Activated naive CD8-positive, alpha-beta T cell treated with anti-CD3 and anti-CD28 coated beads, Interleukin-2, amount 50 U/mL, for 24 hours (primary cell): Measurements from ENCODE around the gene CLEC10A.
"Not testable (repeated sequence)": the region's sequence is repeated elsewhere in the genome, so short reads cannot be mapped to it uniquely, and the experiment has no call there.

Experiments used
- ATAC-seq: fragments of 150-1000 bp; cut with Tn5 transposase; one replicate; pipeline ENCODE4 v1.10.0; 2021
- DNase-seq: peaks from one replicate; pipeline ENCODE4 v3.0.0; 2021
- H3K27ac Mint-ChIP-seq: one replicate; pipeline ENCODE4 v1.8.0; 2021; ENCODE audit warnings: mild to moderate bottlenecking, mixed read lengths
- H3K27me3 Mint-ChIP-seq: one replicate; pipeline ENCODE4 v1.8.0; 2021; ENCODE audit warnings: mixed read lengths
- H3K36me3 Mint-ChIP-seq: one replicate; pipeline ENCODE4 v1.8.0; 2021; ENCODE audit warnings: low read depth, mixed read lengths
- H3K4me1 Mint-ChIP-seq: one replicate; pipeline ENCODE4 v1.8.0; 2021; ENCODE audit warnings: mixed read lengths
- H3K4me3 Mint-ChIP-seq: one replicate; pipeline ENCODE4 v1.8.0; 2021; ENCODE audit warnings: mild to moderate bottlenecking, moderate library complexity, mixed read lengths
- H3K9me3 Mint-ChIP-seq: one replicate; pipeline ENCODE4 v1.8.0; 2021; ENCODE audit warnings: mixed read lengths

CLEC10A gene

GRCh38 chr17:7112510-7113108 lies 32.6 kb upstream of the CLEC10A start:
- Mint-ChIP-seq H3K4me1 (peaks cover 7% of the 10 kb centered on the region), H3K36me3 (no peaks in the 10 kb centered on the region), H3K9me3 (no peaks in the 10 kb centered on the region), H3K4me3 (no peak overlapping the region), H3K27ac (no peak overlapping the region), H3K27me3 (no peaks in the 10 kb centered on the region)
- DNase-seq (no peak), ATAC-seq (no peak)

GRCh38 chr17:7111784-7112509 lies 31.9 kb upstream of the CLEC10A start:
- H3K9me3 Mint-ChIP-seq = no peaks in the 10 kb centered on the region
- H3K4me3 Mint-ChIP-seq = no peak overlapping the region
- no peak for DNase-seq
- no peak overlapping the region for H3K27ac Mint-ChIP-seq
- no peaks in the 10 kb centered on the region for H3K27me3 Mint-ChIP-seq
- H3K36me3 Mint-ChIP-seq = no peaks in the 10 kb centered on the region
- peaks cover 7% of the 10 kb centered on the region for H3K4me1 Mint-ChIP-seq
- ATAC-seq = no peak

GRCh38 chr17:7110617-7111306 lies 30.7 kb upstream of the CLEC10A start:
- Mint-ChIP-seq H3K4me1 (peaks cover 7% of the 10 kb centered on the region), H3K4me3 (no peak overlapping the region), H3K27ac (no peak overlapping the region), H3K36me3 (no peaks in the 10 kb centered on the region), H3K9me3 (no peaks in the 10 kb centered on the region), H3K27me3 (no peaks in the 10 kb centered on the region)
- DNase-seq (no peak), ATAC-seq (no peak)

DNA sequence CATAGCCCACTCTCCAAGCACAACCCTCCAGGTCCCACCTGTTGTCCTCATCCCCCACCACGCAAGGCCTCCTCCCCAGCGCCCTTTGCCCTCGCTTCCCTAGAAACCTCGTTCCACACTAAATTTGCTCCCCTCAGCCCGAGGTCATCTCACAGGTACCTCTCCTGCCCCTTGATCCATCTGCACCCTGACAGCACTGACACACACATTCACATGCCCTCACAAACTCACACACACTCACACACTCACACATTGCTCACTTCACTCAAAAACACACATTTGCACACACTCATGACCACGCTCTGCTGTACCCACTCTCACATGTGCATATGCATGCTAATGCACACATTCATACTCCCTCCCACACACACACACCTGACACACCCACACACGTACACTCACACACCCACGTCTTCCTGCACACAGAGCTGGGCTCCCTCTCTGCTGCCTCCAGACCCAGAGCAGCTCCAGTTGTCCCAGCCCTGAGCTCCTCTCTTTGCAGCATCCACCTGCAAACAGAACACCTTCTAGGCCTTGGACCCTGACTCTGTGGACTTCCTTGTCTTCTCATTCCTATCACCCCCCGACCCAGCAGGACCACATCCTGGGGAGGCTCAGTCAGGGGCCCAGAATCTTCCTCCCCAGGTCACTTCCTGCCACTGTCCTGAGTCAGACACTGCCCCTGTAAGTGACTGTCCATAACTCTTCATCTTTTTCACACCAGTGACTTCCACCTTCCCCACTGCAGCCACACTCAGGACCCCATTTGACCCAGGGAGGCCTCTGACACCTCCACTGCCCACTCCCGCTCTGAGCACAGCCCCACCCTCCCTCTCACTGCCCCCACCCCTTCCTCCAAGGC lies 29.6 kb upstream of the CLEC10A start:
- Mint-ChIP-seq H3K27me3 (no peaks in the 10 kb centered on the region), H3K4me3 (no peak overlapping the region), H3K9me3 (no peaks in the 10 kb centered on the region), H3K27ac (peak overlapping the region; percentile 32), H3K36me3 (no peaks in the 10 kb centered on the region), H3K4me1 (peaks cover 7% of the 10 kb centered on the region)
- DNase-seq (no peak), ATAC-seq (no peak)

DNA sequence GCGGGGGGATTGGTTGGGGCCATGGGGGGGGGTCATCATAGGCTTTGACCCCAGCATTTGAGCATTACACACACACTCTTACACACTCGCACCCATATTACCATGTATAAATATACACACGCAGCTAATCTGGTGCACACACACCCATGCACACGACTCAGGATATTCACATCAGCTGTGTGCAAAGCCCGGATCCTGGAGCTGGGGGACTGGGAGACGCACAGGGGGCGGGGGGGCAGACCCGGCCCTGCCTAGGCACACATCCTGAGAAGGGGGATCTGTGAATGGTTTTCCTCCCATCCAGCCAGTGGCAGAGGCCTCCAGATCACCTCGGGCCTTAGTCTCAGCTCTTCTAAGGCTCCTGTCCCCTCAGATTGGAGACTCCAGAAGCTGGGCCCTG lies 28.9 kb upstream of the CLEC10A start:
- ATAC-seq (no peak), DNase-seq (no peak)
- Mint-ChIP-seq H3K27me3 (no peaks in the 10 kb centered on the region), H3K36me3 (no peaks in the 10 kb centered on the region), H3K9me3 (no peaks in the 10 kb centered on the region), H3K4me1 (peaks cover 7% of the 10 kb centered on the region), H3K27ac (no peak overlapping the region), H3K4me3 (no peak overlapping the region)

DNA sequence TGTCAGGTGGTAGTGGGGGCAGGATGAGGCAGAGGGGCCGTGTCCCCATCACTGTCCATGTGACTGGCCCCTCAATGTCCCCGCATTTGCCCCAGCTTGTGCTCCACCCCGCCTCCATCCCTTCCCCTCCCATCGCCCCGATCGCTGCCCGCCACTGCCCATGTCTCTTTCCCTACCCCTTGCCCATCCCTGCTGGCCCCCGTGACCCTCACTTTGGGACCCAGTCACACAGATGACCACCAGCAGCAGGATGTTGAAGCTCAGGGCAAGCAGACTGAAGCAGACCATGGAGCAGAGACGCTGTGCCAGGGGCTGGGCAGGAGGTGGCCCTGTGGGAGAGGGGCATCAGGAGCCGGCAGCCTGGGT lies 28.5 kb upstream of the CLEC10A start:
- ATAC-seq = no peak
- Mint-ChIP-seq H3K27me3 (peaks cover under 1% of the 10 kb centered on the region), H3K27ac (no peak overlapping the region), H3K4me3 (no peak overlapping the region), H3K4me1 (peaks cover 7% of the 10 kb centered on the region), H3K36me3 (no peaks in the 10 kb centered on the region), H3K9me3 (no peaks in the 10 kb centered on the region)
- DNase-seq = no peak

GRCh38 chr17:7107795-7108559 lies 27.9 kb upstream of the CLEC10A start:
- Mint-ChIP-seq H3K4me1 (peaks cover 7% of the 10 kb centered on the region), H3K9me3 (no peaks in the 10 kb centered on the region), H3K36me3 (no peaks in the 10 kb centered on the region), H3K27ac (no peak overlapping the region), H3K4me3 (no peak overlapping the region), H3K27me3 (peaks cover 5% of the 10 kb centered on the region)
- ATAC-seq = no peak
- DNase-seq = no peak

DNA sequence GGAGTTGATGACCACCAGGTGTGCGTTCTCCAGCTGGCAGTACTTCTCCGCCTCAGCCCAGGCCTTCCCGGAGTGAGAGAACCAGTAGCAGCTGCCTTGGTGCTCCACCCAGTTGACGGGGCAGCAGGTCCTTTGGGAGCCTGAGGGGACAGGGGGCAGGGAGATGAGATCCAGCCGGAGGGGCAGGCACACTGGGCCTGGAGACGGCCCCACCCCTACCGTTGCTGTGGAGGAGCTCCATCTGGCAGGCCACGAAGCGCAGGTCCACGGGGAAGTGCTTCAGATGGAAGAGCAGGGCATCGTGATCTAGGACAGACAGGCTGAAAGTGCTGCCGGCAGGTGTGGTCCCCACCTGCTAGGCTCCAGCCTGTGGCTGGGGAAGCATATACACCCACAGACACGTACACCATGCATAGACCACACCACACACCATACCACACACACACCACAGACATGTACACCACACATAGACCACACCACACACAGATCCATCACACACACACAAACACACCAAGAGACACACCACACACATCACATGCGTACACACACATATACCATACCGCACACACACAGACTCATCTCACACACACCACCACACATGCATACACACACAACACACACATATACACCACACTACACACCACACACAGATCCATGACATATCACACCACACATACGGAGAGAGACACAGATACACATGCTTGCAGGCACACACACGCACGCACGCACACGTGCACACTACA lies 27.1 kb upstream of the CLEC10A start:
- H3K9me3 Mint-ChIP-seq = no peaks in the 10 kb centered on the region
- ATAC-seq (no peak), DNase-seq (no peak)
- H3K4me3 Mint-ChIP-seq = no peak overlapping the region
- peaks cover 5% of the 10 kb centered on the region for H3K27me3 Mint-ChIP-seq
- no peak overlapping the region for H3K27ac Mint-ChIP-seq
- H3K4me1 Mint-ChIP-seq = peaks cover 7% of the 10 kb centered on the region
- no peaks in the 10 kb centered on the region for H3K36me3 Mint-ChIP-seq

GRCh38 chr17:7102421-7102820 lies 22.4 kb upstream of the CLEC10A start:
- DNase-seq = no peak
- no peaks in the 10 kb centered on the region for H3K36me3 Mint-ChIP-seq
- H3K4me3 Mint-ChIP-seq = no peak overlapping the region
- ATAC-seq = no peak
- no peaks in the 10 kb centered on the region for H3K9me3 Mint-ChIP-seq
- no peaks in the 10 kb centered on the region for H3K4me1 Mint-ChIP-seq
- no peak overlapping the region for H3K27ac Mint-ChIP-seq
- peaks cover 5% of the 10 kb centered on the region for H3K27me3 Mint-ChIP-seq

DNA sequence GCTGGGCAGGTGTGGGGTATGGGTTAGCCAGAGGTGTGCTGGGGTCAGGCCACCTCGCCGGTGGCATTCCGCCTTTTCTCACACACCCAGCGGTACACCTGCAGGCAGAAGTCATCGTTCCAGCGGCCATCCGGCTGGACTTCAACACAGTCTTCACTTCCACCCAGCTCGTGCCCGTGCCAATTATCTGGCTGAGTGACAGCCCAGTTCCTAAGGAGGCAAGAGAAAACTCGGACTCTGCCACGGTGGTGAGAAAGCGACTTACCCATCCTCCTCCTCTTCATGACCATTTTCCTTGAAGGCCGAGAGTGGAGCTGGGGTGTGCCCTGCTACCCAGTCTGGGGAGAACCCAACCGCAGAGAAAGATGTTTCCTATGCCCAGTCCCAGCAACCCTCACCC lies 21.5 kb upstream of the CLEC10A start:
- no peak overlapping the region for H3K4me3 Mint-ChIP-seq
- ATAC-seq (no peak), DNase-seq (no peak)
- H3K4me1 Mint-ChIP-seq = no peaks in the 10 kb centered on the region
- no peaks in the 10 kb centered on the region for H3K36me3 Mint-ChIP-seq
- H3K9me3 Mint-ChIP-seq = no peaks in the 10 kb centered on the region
- H3K27ac Mint-ChIP-seq = no peak overlapping the region
- peaks cover 5% of the 10 kb centered on the region for H3K27me3 Mint-ChIP-seq

- H3K36me3 Mint-ChIP-seq, H3K27me3 Mint-ChIP-seq, H3K27ac Mint-ChIP-seq, H3K4me3 Mint-ChIP-seq, H3K9me3 Mint-ChIP-seq, ATAC-seq, DNase-seq, H3K4me1 Mint-ChIP-seq: not testable (repeated sequence)
Observed at GRCh38 chr17:7100641-7101379, 20.8 kb upstream of the CLEC10A start.

DNA sequence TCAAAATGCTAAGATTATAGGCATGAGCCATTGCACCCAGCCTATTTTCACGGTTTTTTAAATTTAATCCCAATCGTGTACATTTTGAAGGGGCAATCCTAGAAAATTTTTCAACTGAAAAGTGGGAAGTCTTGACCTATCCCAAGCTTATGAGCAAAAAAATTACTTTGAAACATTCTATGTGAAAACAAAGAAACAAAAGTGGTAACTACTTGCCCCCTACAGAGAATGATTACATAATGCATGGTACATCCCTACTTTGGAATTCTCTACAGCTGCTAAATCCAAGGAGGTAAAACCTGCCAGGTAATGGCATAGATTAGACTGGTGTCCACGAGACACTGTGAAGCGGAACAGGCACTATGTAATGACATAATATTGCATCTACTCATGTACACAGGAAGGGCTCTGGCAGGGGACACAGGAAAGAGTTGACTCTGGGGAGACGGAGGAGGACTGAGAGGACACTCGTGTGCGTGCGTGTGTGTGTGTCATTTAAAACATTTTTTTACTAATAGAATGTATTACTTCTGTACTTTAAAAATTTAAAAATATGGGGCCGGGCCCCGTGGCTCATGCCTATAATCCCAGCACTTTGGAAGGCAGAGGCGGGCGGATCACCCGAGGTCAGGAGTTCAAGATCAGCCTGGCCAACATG lies 18.9 kb upstream of the CLEC10A start:
- H3K4me1 Mint-ChIP-seq = peaks cover 10% of the 10 kb centered on the region
- H3K4me3 Mint-ChIP-seq = no peak overlapping the region
- H3K36me3 Mint-ChIP-seq = no peaks in the 10 kb centered on the region
- peaks cover 10% of the 10 kb centered on the region for H3K27me3 Mint-ChIP-seq
- no peak for ATAC-seq
- H3K27ac Mint-ChIP-seq = no peak overlapping the region
- no peak for DNase-seq
- no peaks in the 10 kb centered on the region for H3K9me3 Mint-ChIP-seq

DNA sequence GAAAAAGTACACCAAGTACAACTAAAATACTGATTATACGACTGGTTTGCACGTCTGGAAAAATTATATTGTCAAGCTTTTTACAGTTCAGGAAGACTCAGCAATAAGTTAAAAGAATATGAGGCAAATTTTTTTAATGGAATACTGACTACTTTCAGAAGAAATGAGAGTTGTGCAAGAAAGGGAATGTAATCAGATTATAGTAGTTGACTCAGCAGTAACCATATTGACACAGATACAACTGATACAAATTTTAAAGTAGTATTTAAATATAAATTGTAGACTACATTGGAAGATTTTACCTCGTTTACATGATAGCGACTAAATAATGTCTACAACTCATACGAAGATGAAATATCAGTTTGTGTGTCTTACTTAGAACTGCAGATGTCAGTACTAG lies 17.9 kb upstream of the CLEC10A start:
- no peak overlapping the region for H3K27ac Mint-ChIP-seq
- H3K27me3 Mint-ChIP-seq = peaks cover 7% of the 10 kb centered on the region
- no peaks in the 10 kb centered on the region for H3K36me3 Mint-ChIP-seq
- H3K4me1 Mint-ChIP-seq = peaks cover 11% of the 10 kb centered on the region
- DNase-seq (no peak), ATAC-seq (no peak)
- no peaks in the 10 kb centered on the region for H3K9me3 Mint-ChIP-seq
- no peak overlapping the region for H3K4me3 Mint-ChIP-seq
